ENCODE results near the gene PKHD1.

GRCh38 chr6:51992876-51993275 is 94.5 kb downstream of the PKHD1 start:
- TF ChIP-seq FOXK2 (IDR thresholded peaks at IDR 0.05) = no peak
- TF ChIP-seq LEF1 (IDR thresholded peaks at IDR 0.05; ENCODE audit: borderline replicate concordance) = no peak
- TF ChIP-seq SP1 (IDR thresholded peaks at IDR 0.05) = no peak
